ENCODE measurements around the gene RPS29.
"Not testable (repeated sequence)": the region's sequence is repeated elsewhere in the genome, so short reads cannot be mapped to it uniquely, and the experiment has no call there.

RPS29 gene

GRCh38 chr14:49585803-49586672 lies at the start of gene RPS29:
Gene RPS29, minus strand, starts transcription at chr14:49586380. Its CDS starts 34 bp downstream, at chr14:49586346.
- DNase-seq (ENCODE audit: low spot score), result peak; percentile 97

- DNase-seq (ENCODE audit: low spot score), result peak; percentile 17
Observed at GRCh38 chr14:49634547-49635334, 48.6 kb upstream of the RPS29 start, which contains the start of gene DNAAF2. Gene DNAAF2, minus strand, starts transcription at chr14:49635244. Its CDS starts 95 bp downstream, at chr14:49635149.

GRCh38 chr14:49633640-49634546 lies 47.7 kb upstream of the RPS29 start:
- peak; percentile 95 for DNase-seq (ENCODE audit: low spot score)

- no peak for DNase-seq (ENCODE audit: low spot score)
Observed at GRCh38 chr14:49623941-49624839, 38.0 kb upstream of the RPS29 start.

GRCh38 chr14:49623387-49623786 lies 37.2 kb upstream of the RPS29 start:
- no peak for DNase-seq (ENCODE audit: low spot score)

GRCh38 chr14:49622022-49622607 lies 35.9 kb upstream of the RPS29 start:
- no peak for DNase-seq (ENCODE audit: low spot score)

GRCh38 chr14:49621114-49621881 lies 35.1 kb upstream of the RPS29 start:
- no peak for DNase-seq (ENCODE audit: low spot score)

GRCh38 chr14:49620182-49621113 lies 34.3 kb upstream of the RPS29 start, which contains the start of the genes MGAT2 and RPL36AL:
Gene MGAT2, plus strand, starts transcription at chr14:49620799. Its CDS starts 470 bp downstream, at chr14:49621269.
Gene RPL36AL, minus strand, starts transcription at chr14:49620626. Its CDS starts 1,522 bp downstream, at chr14:49619104.
- DNase-seq (ENCODE audit: low spot score), result peak; percentile 98

- no peak for DNase-seq (ENCODE audit: low spot score)
Observed at GRCh38 chr14:49619730-49620129, 33.5 kb upstream of the RPS29 start.

GRCh38 chr14:49619273-49619672 lies 33.1 kb upstream of the RPS29 start:
- DNase-seq (ENCODE audit: low spot score), result not testable (repeated sequence)

- no peak for DNase-seq (ENCODE audit: low spot score)
Observed at GRCh38 chr14:49617852-49618519, 31.8 kb upstream of the RPS29 start.

GRCh38 chr14:49615776-49616175 lies 29.6 kb upstream of the RPS29 start:
- DNase-seq (ENCODE audit: low spot score), result no peak

- DNase-seq (ENCODE audit: low spot score), result no peak
Observed at GRCh38 chr14:49614196-49614595, 28.0 kb upstream of the RPS29 start.

- no peak for DNase-seq (ENCODE audit: low spot score)
Observed at GRCh38 chr14:49612671-49613070, 26.5 kb upstream of the RPS29 start.

GRCh38 chr14:49612251-49612650 lies 26.1 kb upstream of the RPS29 start:
- no peak for DNase-seq (ENCODE audit: low spot score)

- no peak for DNase-seq (ENCODE audit: low spot score)
Observed at GRCh38 chr14:49607583-49607982, 21.4 kb upstream of the RPS29 start.

GRCh38 chr14:49598485-49599300 lies 12.5 kb upstream of the RPS29 start, which contains the start of gene LRR1:
Gene LRR1, plus strand, starts transcription at chr14:49598940. Its CDS starts 81 bp downstream, at chr14:49599021.
- peak; percentile 71 for DNase-seq (ENCODE audit: low spot score)
